ENCODE data around the gene RS1.

The RS1 gene

GRCh38 chrX:18654875-18655836 is 16.8 kb downstream of the RS1 start:
- Histone ChIP-seq H3K9ac (ENCODE audit: low read length) (no peak overlapping the region), H3K27ac (ENCODE audit: low read length) (no peak overlapping the region), H4K20me1 (ENCODE audit: insufficient read depth, low read length) (no peaks in the 10 kb centered on the region), H3K36me3 (replicated peaks; ENCODE audit: low read depth, low read length) (no peaks in the 10 kb centered on the region), H2AFZ (ENCODE audit: low read depth, low read length) (no peak overlapping the region), H3K27me3 (ENCODE audit: low read depth, low read length) (no peaks in the 10 kb centered on the region), H3K4me1 (ENCODE audit: low read length) (no peaks in the 10 kb centered on the region), H3K79me2 (ENCODE audit: low read length) (no peaks in the 10 kb centered on the region), H3K4me3 (ENCODE audit: low read length) (no peak overlapping the region), H3K4me2 (ENCODE audit: low read length) (no peak overlapping the region), H3K9me3 (ENCODE audit: insufficient read depth, low read length) (no peaks in the 10 kb centered on the region)
- no peak for TF ChIP-seq CTCF (IDR thresholded peaks at IDR 0.05; ENCODE audit: low read depth, low read length)
- TF ChIP-seq EZH2phosphoT487 (IDR thresholded peaks at IDR 0.05; ENCODE audit: low read depth) = no peak

- Histone ChIP-seq H3K9ac (ENCODE audit: low read length) (no peak overlapping the region), H3K27me3 (ENCODE audit: low read depth, low read length) (no peaks in the 10 kb centered on the region), H3K4me1 (ENCODE audit: low read length) (no peaks in the 10 kb centered on the region), H4K20me1 (ENCODE audit: insufficient read depth, low read length) (no peaks in the 10 kb centered on the region), H3K4me2 (ENCODE audit: low read length) (no peak overlapping the region), H2AFZ (ENCODE audit: low read depth, low read length) (no peak overlapping the region), H3K36me3 (replicated peaks; ENCODE audit: low read depth, low read length) (no peaks in the 10 kb centered on the region), H3K9me3 (ENCODE audit: insufficient read depth, low read length) (no peaks in the 10 kb centered on the region), H3K79me2 (ENCODE audit: low read length) (no peaks in the 10 kb centered on the region), H3K27ac (ENCODE audit: low read length) (no peak overlapping the region), H3K4me3 (ENCODE audit: low read length) (no peak overlapping the region)
- TF ChIP-seq CTCF (IDR thresholded peaks at IDR 0.05; ENCODE audit: low read depth, low read length) (no peak), EZH2phosphoT487 (IDR thresholded peaks at IDR 0.05; ENCODE audit: low read depth) (no peak)
Measured at GRCh38 chrX:18652636-18653035, 19.3 kb downstream of the RS1 start.

- H3K36me3 ChIP-seq (replicated peaks; ENCODE audit: low read depth, low read length) = no peaks in the 10 kb centered on the region
- H3K27me3 ChIP-seq (ENCODE audit: low read depth, low read length) = no peaks in the 10 kb centered on the region
- no peaks in the 10 kb centered on the region for H3K9me3 ChIP-seq (ENCODE audit: insufficient read depth, low read length)
- H2AFZ ChIP-seq (ENCODE audit: low read depth, low read length) = no peak overlapping the region
- no peak overlapping the region for H3K9ac ChIP-seq (ENCODE audit: low read length)
- H3K4me2 ChIP-seq (ENCODE audit: low read length) = no peak overlapping the region
- no peak overlapping the region for H3K27ac ChIP-seq (ENCODE audit: low read length)
- H4K20me1 ChIP-seq (ENCODE audit: insufficient read depth, low read length) = no peaks in the 10 kb centered on the region
- no peaks in the 10 kb centered on the region for H3K79me2 ChIP-seq (ENCODE audit: low read length)
- H3K4me3 ChIP-seq (ENCODE audit: low read length) = no peak overlapping the region
- H3K4me1 ChIP-seq (ENCODE audit: low read length) = no peaks in the 10 kb centered on the region
- TF ChIP-seq EZH2phosphoT487 (IDR thresholded peaks at IDR 0.05; ENCODE audit: low read depth) (no peak), CTCF (IDR thresholded peaks at IDR 0.05; ENCODE audit: low read depth, low read length) (no peak)
Measured at GRCh38 chrX:18650662-18651061, 21.2 kb downstream of the RS1 start.

GRCh38 chrX:18649498-18649951 is 22.4 kb downstream of the RS1 start:
- H3K4me1 ChIP-seq (ENCODE audit: low read length) = no peaks in the 10 kb centered on the region
- no peaks in the 10 kb centered on the region for H4K20me1 ChIP-seq (ENCODE audit: insufficient read depth, low read length)
- H3K27me3 ChIP-seq (ENCODE audit: low read depth, low read length) = no peaks in the 10 kb centered on the region
- H2AFZ ChIP-seq (ENCODE audit: low read depth, low read length) = no peak overlapping the region
- H3K4me2 ChIP-seq (ENCODE audit: low read length) = no peak overlapping the region
- no peaks in the 10 kb centered on the region for H3K36me3 ChIP-seq (replicated peaks; ENCODE audit: low read depth, low read length)
- no peak overlapping the region for H3K9ac ChIP-seq (ENCODE audit: low read length)
- H3K4me3 ChIP-seq (ENCODE audit: low read length) = no peak overlapping the region
- no peaks in the 10 kb centered on the region for H3K9me3 ChIP-seq (ENCODE audit: insufficient read depth, low read length)
- H3K27ac ChIP-seq (ENCODE audit: low read length) = no peak overlapping the region
- TF ChIP-seq CTCF (IDR thresholded peaks at IDR 0.05; ENCODE audit: low read depth, low read length) (no peak), EZH2phosphoT487 (IDR thresholded peaks at IDR 0.05; ENCODE audit: low read depth) (no peak)
- no peaks in the 10 kb centered on the region for H3K79me2 ChIP-seq (ENCODE audit: low read length)
